B cell (primary cell): ENCODE results near the gene PCDHB8. TPM values are rescaled to one million over a fixed set of nuclear protein-coding genes. Genes with fewer than 3 reads are reported as not detected.
"Not testable (repeated sequence)": the region's sequence is repeated elsewhere in the genome, so short reads cannot be mapped to it uniquely, and the experiment has no call there.

ENCODE experiments used
- ATAC-seq: fragments of 200-7000 bp; cut with Tn5 transposase; one replicate; pipeline ENCODE4 v1.10.0; 2021; ENCODE audit warnings: low read depth, mild to moderate bottlenecking, moderate number of reproducible peaks, moderate library complexity
- CTCF ChIA-PET: fragments of 350-600 bp; sonication (Branson Sonifier 250); formaldehyde crosslinking; loops from one replicate; lab custom pipeline; 2021; ENCODE audit warnings: antibody characterized with exemption, inconsistent platforms; lab: Charles Lee
- POLR2A ChIA-PET: fragments of 350-600 bp; sonication (Branson Sonifier 250); formaldehyde crosslinking; loops from one replicate; lab custom pipeline; 2021; ENCODE audit warnings: antibody characterized with exemption; lab: Charles Lee
- DNase-seq: peaks from one replicate; pipeline ENCODE4 v3.0.0; 2013
- H2AFZ ChIP-seq: 2 replicates; pipeline ENCODE4 v1.6.1; 2012; ENCODE audit warnings: mild to moderate bottlenecking, low read depth, low read length; ENCODE audit not compliant: insufficient read depth, poor library complexity, severe bottlenecking
- H3K27ac ChIP-seq, 2 donors: 1 replicate in 1 of 2; 2 replicates in 1 of 2; pipeline ENCODE4 v1.5.1; 2012 to 2013; ENCODE audit warnings: low read length in 2 of 2, mild to moderate bottlenecking in 2 of 2, moderate library complexity in 1 of 2
- H3K27me3 ChIP-seq, 4 experiments: fragments of 200-600 bp in 1 of 4; sonication (generic) in 1 of 4; replicated peaks in 1 of 4; 1 replicate in 2 of 4; 2 replicates in 2 of 4; pipeline versions ENCODE4 v1.6.1 to v1.7.0; 2013 to 2016; ENCODE audit warnings: low read length in 3 of 4, mild to moderate bottlenecking in 2 of 4, mixed read lengths in 1 of 4, moderate library complexity in 1 of 4; ENCODE audit not compliant: insufficient read depth in 4 of 4, control insufficient read depth in 3 of 4; ENCODE audit errors: control extremely low read depth in 1 of 4
- H3K36me3 ChIP-seq, 2 experiments: replicated peaks in 1 of 2; 1 replicate in 1 of 2; 2 replicates in 1 of 2; pipeline versions ENCODE4 v1.6.1 to v1.7.1; 2013; ENCODE audit warnings: low read length in 1 of 2; ENCODE audit not compliant: insufficient read depth in 2 of 2, control insufficient read depth in 1 of 2; ENCODE audit errors: control extremely low read depth in 1 of 2, extremely low read depth in 1 of 2
- H3K4me1 ChIP-seq, 2 donors: fragments of 200-600 bp in 1 of 2; sonication (generic) in 1 of 2; 1 replicate in 1 of 2; 2 replicates in 1 of 2; pipeline versions ENCODE4 v1.5.1 to v1.6.1; 2013 to 2017; ENCODE audit warnings: low read length in 2 of 2; ENCODE audit not compliant: control insufficient read depth in 2 of 2, insufficient read depth in 2 of 2
- H3K4me2 ChIP-seq: replicated peaks from 2 replicates; pipeline ENCODE3; 2012; ENCODE audit warnings: mild to moderate bottlenecking, low read depth, low read length; ENCODE audit not compliant: poor library complexity, severe bottlenecking
- H3K4me3 ChIP-seq, 5 experiments: fragments of 200-600 bp in 1 of 5; sonication (generic) in 1 of 5; 1 replicate in 3 of 5; 2 replicates in 2 of 5; pipeline versions ENCODE4 v1.5.1 to v1.7.0; 2011 to 2016; ENCODE audit warnings: low read length in 4 of 5, mild to moderate bottlenecking in 4 of 5, low read depth in 2 of 5, control low read depth in 1 of 5, moderate library complexity in 1 of 5; ENCODE audit not compliant: insufficient read depth in 1 of 5; ENCODE audit errors: control extremely low read depth in 1 of 5, extremely low read depth in 1 of 5
- H3K79me2 ChIP-seq: fragments of 200-600 bp; sonication (generic); one replicate; pipeline ENCODE4 v1.6.0; 2016; ENCODE audit warnings: low read length; ENCODE audit not compliant: control insufficient read depth, insufficient read depth
- H3K9ac ChIP-seq: fragments of 200-600 bp; sonication (generic); 2 replicates; pipeline ENCODE4 v1.6.1; 2017; ENCODE audit warnings: mild to moderate bottlenecking, low read length, moderate library complexity
- H3K9me3 ChIP-seq, 3 donors: one replicate each; pipeline versions ENCODE4 v1.6.1 to v1.7.1; 2013; ENCODE audit warnings: low read length in 2 of 3; ENCODE audit not compliant: control insufficient read depth in 2 of 3, insufficient read depth in 1 of 3; ENCODE audit errors: control extremely low read depth in 1 of 3
- H4K20me1 ChIP-seq: 2 replicates; pipeline ENCODE4 v1.6.0; 2012; ENCODE audit warnings: mild to moderate bottlenecking, low read length; ENCODE audit not compliant: insufficient read depth, control insufficient read depth, poor library complexity, severe bottlenecking
- H3K27ac Mint-ChIP-seq: one replicate; pipeline ENCODE4 v1.8.0; 2021; ENCODE audit warnings: mixed read lengths
- H3K27me3 Mint-ChIP-seq: one replicate; pipeline ENCODE4 v1.8.0; 2021; ENCODE audit warnings: mixed read lengths
- H3K4me1 Mint-ChIP-seq: one replicate; pipeline ENCODE4 v1.8.0; 2021; ENCODE audit warnings: mixed read lengths
- H3K4me3 Mint-ChIP-seq: one replicate; pipeline ENCODE4 v1.8.0; 2021; ENCODE audit warnings: mixed read lengths
- H3K9me3 Mint-ChIP-seq: one replicate; pipeline ENCODE4 v1.8.0; 2022; ENCODE audit warnings: mixed read lengths; ENCODE audit not compliant: insufficient read depth
- CTCF ChIP-seq: fragments of 200-600 bp; IDR thresholded peaks from one replicate; pipeline ENCODE4 v1.8.0; 2022; ENCODE audit warnings: antibody characterized with exemption, mild to moderate bottlenecking
- EZH2 ChIP-seq: IDR thresholded peaks from 2 replicates; pipeline ENCODE4 v1.6.1; 2012; ENCODE audit warnings: borderline replicate concordance, low read depth, mild to moderate bottlenecking, moderate library complexity, low read length; ENCODE audit not compliant: insufficient read depth, poor library complexity, severe bottlenecking
- WGBS: methylation state at CpG from one replicate; pipeline ENCODE4 v1.1.5; 2013; ENCODE audit warnings: missing lambda C conversion rate; ENCODE audit not compliant: insufficient coverage; 5-methylcytosine and 5-hydroxymethylcytosine counted together
- intact Hi-C: fragments of 100-400 bp; cut with micrococcal nuclease; formaldehyde crosslinking; loops from one replicate; pipeline ENCODE4 v1.10.0; 2022
- polyA plus RNA-seq: library from polyadenylated mRNA; depleted of rRNA; stranded (reverse); fragments of >200 nt; gene quantifications from 2 replicates; pipeline ENCODE4 v1.2.3, GENCODE V29; 2012
- total RNA-seq, 2 donors: library from RNA; stranded (reverse); fragments of 120-200 nt in 1 of 2; gene quantifications; 1 replicate in 1 of 2; 2 replicates in 1 of 2; pipeline versions ENCODE4 v1.2.3 to v1.2.4, GENCODE V29; 2013 to 2022

The PCDHB8 gene
- total and polyA plus RNA-seq, 2 donors (not counting 1 experiment from before 2014, with no cell fraction given), result not detected

- TF ChIP-seq CTCF, result no peak
- TF ChIP-seq EZH2, result no peak
- no peak overlapping the region for H2AFZ ChIP-seq
- peaks cover 2% of the 10 kb centered on the region for H3K4me1 Mint-ChIP-seq
- H3K27me3 ChIP-seq, result peaks cover 0 to 12% (median 8%) of the 10 kb centered on the region in 4 experiments
- ChIA-PET POLR2A (no interaction called here), CTCF (no interaction called here)
- no peak overlapping the region for H3K9ac ChIP-seq
- no peak overlapping the region for H3K27ac Mint-ChIP-seq
- peaks cover 2 to 34% (median 5%) of the 10 kb centered on the region in 3 donors for H3K9me3 ChIP-seq
- H3K9me3 Mint-ChIP-seq, result peaks cover 2% of the 10 kb centered on the region
- no peak overlapping the region for H3K4me3 ChIP-seq
- no peak overlapping the region for H3K4me2 ChIP-seq
- intact Hi-C loops, result loop anchor here (10.0 kb wide), 1 partner anchor 384 kb away; no protein-coding TSS in a partner anchor
- peaks cover 29% of the 10 kb centered on the region for H3K27me3 Mint-ChIP-seq
- H3K27ac ChIP-seq, result no peak overlapping the region
- H3K36me3 ChIP-seq, result no peaks in the 10 kb centered on the region
- no peaks in the 10 kb centered on the region for H3K79me2 ChIP-seq
- H4K20me1 ChIP-seq, result no peaks in the 10 kb centered on the region
- H3K4me3 Mint-ChIP-seq, result no peak overlapping the region
- no peaks in the 10 kb centered on the region for H3K4me1 ChIP-seq
- DNase-seq (no peak), ATAC-seq (no peak)
- WGBS, result 29% methylated on average over 1 of the region's 1 CpG
These were observed 2.7 kb downstream of the PCDHB8 start for GRCh38 chr5:141180313-141180712.

DNA sequence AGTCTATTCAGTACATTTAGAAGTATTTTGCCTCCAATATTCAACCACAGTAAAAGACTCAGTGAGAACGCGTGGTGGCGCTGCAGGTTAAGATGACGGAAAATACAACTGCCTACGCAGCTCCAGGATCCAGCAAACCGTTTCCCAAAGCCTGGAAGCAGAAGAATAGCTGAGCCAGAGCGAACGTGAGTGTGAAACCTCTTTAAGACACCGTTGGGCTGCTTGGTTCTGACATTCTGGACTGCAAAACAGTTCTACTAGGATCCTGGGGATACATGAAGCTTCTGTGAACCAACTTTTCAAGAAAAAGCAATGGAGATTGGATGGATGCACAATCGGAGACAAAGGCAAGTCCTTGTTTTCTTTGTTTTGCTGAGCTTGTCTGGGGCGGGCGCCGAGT lies 4.7 kb downstream of the PCDHB8 start, which contains the start of gene PCDHB16:
TSS of gene PCDHB16 (plus strand) at position 140 of the 400 bp plus-strand sequence. CDS start at position 313, 173 bp downstream.
- Histone ChIP-seq H3K4me1 (peaks cover 0 to 4% of the 10 kb centered on the region in 2 donors), H3K36me3 (no peaks in the 10 kb centered on the region), H3K9me3 (peaks cover 0 to 34% (median 5%) of the 10 kb centered on the region in 3 donors), H3K4me3 (no peak within 1 kb of the TSS), H3K27ac (no peak within 1 kb of the TSS), H3K4me2 (no peak within 1 kb of the TSS), H3K9ac (no peak within 1 kb of the TSS), H2AFZ (no peak within 1 kb of the TSS), H3K27me3 (peaks cover 0 to 10% (median 7%) of the 10 kb centered on the region in 4 experiments), H3K79me2 (no peaks in the 10 kb centered on the region), H4K20me1 (no peaks in the 10 kb centered on the region)
- intact Hi-C loops, result loop anchor here (10.0 kb wide), 1 partner anchor 383 kb away; no protein-coding TSS in a partner anchor
- no peak for TF ChIP-seq CTCF
- no peak for TF ChIP-seq EZH2
- peaks cover 2% of the 10 kb centered on the region for H3K9me3 Mint-ChIP-seq
- no peak for DNase-seq
- no peak within 1 kb of the TSS for H3K4me3 Mint-ChIP-seq
- 19% methylated on average over 13 of the region's 13 CpGs for WGBS
- no peak within 1 kb of the TSS for H3K27ac Mint-ChIP-seq
- peaks cover 5% of the 10 kb centered on the region for H3K4me1 Mint-ChIP-seq
- peaks cover 29% of the 10 kb centered on the region for H3K27me3 Mint-ChIP-seq
- no peak for ATAC-seq
- POLR2A ChIA-PET, result no interaction called here
- CTCF ChIA-PET, result no interaction called here

GRCh38 chr5:141184117-141184855 lies 6.7 kb downstream of the PCDHB8 start:
- H4K20me1 ChIP-seq, H3K27ac Mint-ChIP-seq, H3K4me3 Mint-ChIP-seq, POLR2A ChIA-PET, H3K9me3 Mint-ChIP-seq, H3K27ac ChIP-seq, H3K9ac ChIP-seq, H3K4me2 ChIP-seq, CTCF ChIA-PET, H3K4me1 ChIP-seq, H3K4me1 Mint-ChIP-seq, H3K36me3 ChIP-seq, H3K4me3 ChIP-seq, H3K79me2 ChIP-seq, DNase-seq, ATAC-seq, H2AFZ ChIP-seq: not testable (repeated sequence)
- Histone ChIP-seq H3K9me3 (peaks cover 0 to 36% (median 5%) of the 10 kb centered on the region in 3 donors), H3K27me3 (peaks cover 0 to 14% (median 8%) of the 10 kb centered on the region in 4 experiments)
- 39% methylated on average over 15 of the region's 69 CpGs for WGBS
- intact Hi-C loops, result loop anchor here (10.0 kb wide), 1 partner anchor 381 kb away; no protein-coding TSS in a partner anchor
- H3K27me3 Mint-ChIP-seq, result peaks cover 33% of the 10 kb centered on the region
